ENCODE data around the gene RELN.
"Not testable (repeated sequence)": the region's sequence is repeated elsewhere in the genome, so short reads cannot be mapped to it uniquely, and the experiment has no call there.

Gene RELN

GRCh38 chr7:103989200-103989784 is at the start of gene RELN:
Gene RELN (minus strand): TSS chr7:103989658. CDS start chr7:103989356, 302 bp downstream.
- DNase-seq (ENCODE audit: low read depth in 2 of 2) = no peak

GRCh38 chr7:104038136-104038535 is 48.7 kb upstream of the RELN start:
- no peak for DNase-seq (ENCODE audit: low read depth in 2 of 2)

- DNase-seq (ENCODE audit: low read depth in 2 of 2) = not testable (repeated sequence)
Measured at GRCh38 chr7:104036889-104037288, 47.4 kb upstream of the RELN start.

GRCh38 chr7:104035351-104035750 is 45.9 kb upstream of the RELN start:
- no peak for DNase-seq (ENCODE audit: low read depth in 2 of 2)

- DNase-seq (ENCODE audit: low read depth in 2 of 2) = no peak
Measured at GRCh38 chr7:104034679-104035078, 45.2 kb upstream of the RELN start.

- DNase-seq (ENCODE audit: low read depth in 2 of 2) = no peak
Measured at GRCh38 chr7:104033837-104034236, 44.4 kb upstream of the RELN start.

- no peak for DNase-seq (ENCODE audit: low read depth in 2 of 2)
Measured at GRCh38 chr7:104032486-104032885, 43.0 kb upstream of the RELN start.

GRCh38 chr7:104029765-104030164 is 40.3 kb upstream of the RELN start:
- no peak for DNase-seq (ENCODE audit: low read depth in 2 of 2)

- no peak for DNase-seq (ENCODE audit: low read depth in 2 of 2)
Measured at GRCh38 chr7:104024632-104025031, 35.2 kb upstream of the RELN start.

GRCh38 chr7:104023100-104023499 is 33.6 kb upstream of the RELN start:
- no peak for DNase-seq (ENCODE audit: low read depth in 2 of 2)

- no peak for DNase-seq (ENCODE audit: low read depth in 2 of 2)
Measured at GRCh38 chr7:104018425-104018824, 29.0 kb upstream of the RELN start.

- DNase-seq (ENCODE audit: low read depth in 2 of 2) = no peak
Measured at GRCh38 chr7:104017001-104017400, 27.5 kb upstream of the RELN start.

GRCh38 chr7:104012835-104013234 is 23.4 kb upstream of the RELN start:
- DNase-seq (ENCODE audit: low read depth in 2 of 2) = no peak

- DNase-seq (ENCODE audit: low read depth in 2 of 2) = no peak
Measured at GRCh38 chr7:104011829-104012228, 22.4 kb upstream of the RELN start.

- no peak for DNase-seq (ENCODE audit: low read depth in 2 of 2)
Measured at GRCh38 chr7:104010052-104010909, 20.8 kb upstream of the RELN start.

- DNase-seq (ENCODE audit: low read depth in 2 of 2) = no peak
Measured at GRCh38 chr7:104008107-104008506, 18.6 kb upstream of the RELN start.

- DNase-seq (ENCODE audit: low read depth in 2 of 2) = no peak
Measured at GRCh38 chr7:104007614-104008013, 18.2 kb upstream of the RELN start.

- DNase-seq (ENCODE audit: low read depth in 2 of 2) = no peak
Measured at GRCh38 chr7:104005197-104005596, 15.7 kb upstream of the RELN start.

GRCh38 chr7:103996639-103997038 is 7.2 kb upstream of the RELN start:
- DNase-seq (ENCODE audit: low read depth in 2 of 2) = no peak

- DNase-seq (ENCODE audit: low read depth in 2 of 2) = no peak
Measured at GRCh38 chr7:103996017-103996551, 6.6 kb upstream of the RELN start.

GRCh38 chr7:103995554-103995953 is 6.1 kb upstream of the RELN start:
- DNase-seq (ENCODE audit: low read depth in 2 of 2) = no peak

- no peak for DNase-seq (ENCODE audit: low read depth in 2 of 2)
Measured at GRCh38 chr7:103993551-103993950, 4.1 kb upstream of the RELN start.

GRCh38 chr7:103991406-103991805 is 1.9 kb upstream of the RELN start:
- DNase-seq (ENCODE audit: low read depth in 2 of 2) = no peak
